HG02763 (cell line): ENCODE measurements around the gene PLCD1.
"Not testable (repeated sequence)": the region's sequence is repeated elsewhere in the genome, so short reads cannot be mapped to it uniquely, and the experiment has no call there.

Experiments
- ATAC-seq: cut with Tn5 transposase; IDR thresholded peaks from one replicate; pipeline ENCODE4 v1.9.1; 2021; ENCODE audit warnings: mild to moderate bottlenecking, moderate library complexity; ENCODE audit not compliant: unreplicated experiment

PLCD1 gene

DNA sequence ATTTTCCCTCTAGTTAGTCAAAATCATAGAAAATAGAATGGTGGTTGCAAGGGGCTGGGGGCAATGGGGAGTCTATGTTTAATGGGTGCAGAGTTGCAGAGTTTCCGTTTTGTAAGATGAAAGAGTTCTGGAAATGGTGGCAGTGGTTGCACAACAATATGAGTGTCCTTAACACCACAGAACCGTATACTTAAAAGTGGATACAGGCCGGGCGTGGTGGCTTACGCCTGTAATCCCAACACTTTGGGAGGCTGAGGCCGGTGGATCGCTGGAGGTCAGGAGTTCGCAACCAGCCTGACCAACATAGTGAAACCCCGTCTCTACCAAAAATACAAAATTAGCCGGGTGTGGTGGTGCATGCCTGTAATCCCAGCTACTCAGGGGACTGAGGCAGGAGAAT is 41.1 kb downstream of the PLCD1 start:
- not testable (repeated sequence) for ATAC-seq

DNA sequence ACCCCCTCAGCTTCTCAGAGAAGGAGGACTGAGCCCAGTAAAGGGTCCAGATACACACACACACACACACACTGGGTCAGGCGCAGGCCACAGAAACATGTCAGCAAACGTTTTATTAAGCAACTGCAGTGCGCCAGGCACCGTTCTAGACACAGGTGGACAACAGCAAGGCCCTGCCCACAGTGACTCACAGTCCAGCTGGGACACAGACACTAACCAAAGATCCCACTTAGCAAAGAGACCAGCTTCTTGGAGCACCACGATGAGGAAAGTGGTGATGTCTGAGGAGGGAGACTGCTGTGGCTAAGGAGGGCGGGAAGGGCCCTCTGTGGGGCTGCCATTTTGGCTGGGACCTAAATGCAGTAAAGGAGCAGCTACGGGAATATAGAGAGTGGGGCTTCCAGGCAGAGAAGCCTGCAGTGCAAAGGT is 41.7 kb downstream of the PLCD1 start:
- no peak for ATAC-seq

DNA sequence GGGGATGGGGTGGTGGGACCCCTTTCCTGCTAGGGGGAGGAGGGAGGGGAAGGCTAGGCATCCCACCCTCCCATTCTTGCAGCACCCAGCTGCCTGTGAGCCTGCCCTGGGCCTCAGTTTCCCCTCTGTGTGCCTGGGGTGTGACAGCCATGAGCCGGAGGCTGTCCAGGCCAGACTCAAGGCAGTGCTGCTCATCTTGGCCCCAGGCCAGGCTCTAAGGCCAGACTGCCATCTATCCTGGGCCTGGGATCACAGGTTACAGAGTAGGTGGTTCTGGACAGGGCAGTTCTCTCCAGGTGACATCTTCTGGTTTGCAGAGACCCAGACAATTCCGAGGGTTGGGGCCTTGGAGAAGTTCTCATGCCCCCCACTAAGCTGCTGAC is 42.1 kb downstream of the PLCD1 start:
- no peak for ATAC-seq

DNA sequence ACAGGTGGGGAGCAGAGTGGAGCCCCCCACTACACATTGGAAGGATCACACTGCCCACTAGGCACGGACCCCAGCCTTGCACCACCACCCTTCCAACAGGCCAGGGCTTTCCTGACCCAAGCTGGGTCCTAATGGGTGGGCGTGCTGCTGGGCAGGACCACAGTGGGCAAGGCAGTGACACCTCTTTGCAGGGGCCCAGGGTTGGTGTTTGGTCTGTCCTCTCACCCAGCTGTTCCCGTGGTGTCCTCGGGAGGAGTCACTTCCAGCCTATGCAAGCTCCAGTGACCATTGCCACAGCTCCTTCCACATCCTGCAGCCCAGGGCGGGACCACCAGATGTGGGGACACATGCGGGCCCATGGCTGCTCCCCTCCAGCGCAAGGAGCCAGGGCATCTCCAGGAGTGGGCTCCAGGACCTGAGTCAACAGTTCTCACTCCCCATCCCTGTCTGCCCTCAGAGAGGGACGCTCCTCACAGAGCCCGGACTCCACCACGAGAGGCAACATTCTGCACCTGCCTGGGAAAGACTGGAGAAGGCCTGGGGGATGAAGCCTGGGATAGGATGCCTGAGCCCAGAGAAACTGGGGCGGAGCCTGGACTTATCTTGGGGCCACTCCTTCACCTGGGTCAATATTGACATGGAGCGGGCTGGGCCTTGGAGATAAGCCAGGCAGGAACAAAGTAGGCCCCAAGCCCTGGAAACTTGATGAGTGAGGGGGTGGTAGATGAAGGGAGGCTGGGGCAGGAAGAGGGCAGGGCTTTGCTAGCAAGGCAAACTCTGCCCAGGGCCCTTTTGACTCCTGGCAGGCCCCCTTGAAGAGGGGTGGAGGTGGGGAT is 42.7 kb downstream of the PLCD1 start:
- ATAC-seq = no peak

DNA sequence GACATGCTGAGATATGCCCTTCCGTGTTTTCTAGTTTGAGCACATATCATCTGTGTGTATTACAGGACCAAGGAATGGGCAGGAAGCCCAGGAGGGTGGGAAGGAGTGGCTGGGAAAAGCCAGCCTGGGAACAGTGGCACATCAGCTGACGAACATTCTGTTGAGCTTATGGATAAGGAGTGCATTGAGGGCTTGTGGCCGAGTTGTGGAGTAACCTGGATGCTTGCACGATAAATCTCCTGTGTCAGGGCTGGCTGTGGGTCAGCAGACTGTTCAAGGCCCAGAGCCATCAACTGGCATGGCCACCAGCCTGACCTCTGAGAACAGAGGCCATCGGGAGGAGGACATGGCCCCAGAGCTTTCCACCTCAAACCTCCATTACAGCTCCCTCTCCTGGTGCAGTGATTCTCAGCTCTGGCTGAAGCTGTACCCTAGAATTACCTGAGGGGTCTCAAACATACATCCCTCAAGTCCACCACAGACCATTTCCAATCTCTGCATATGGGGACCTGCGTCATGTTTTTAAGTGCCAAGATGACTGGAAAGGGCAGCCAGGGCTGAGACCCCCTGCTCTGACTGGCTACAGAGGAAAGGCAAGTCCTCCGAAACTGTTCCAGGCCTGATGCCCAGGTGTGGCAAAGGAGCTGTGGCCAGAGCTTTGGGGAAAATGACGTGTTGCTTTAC is 43.7 kb downstream of the PLCD1 start:
- no peak for ATAC-seq

DNA sequence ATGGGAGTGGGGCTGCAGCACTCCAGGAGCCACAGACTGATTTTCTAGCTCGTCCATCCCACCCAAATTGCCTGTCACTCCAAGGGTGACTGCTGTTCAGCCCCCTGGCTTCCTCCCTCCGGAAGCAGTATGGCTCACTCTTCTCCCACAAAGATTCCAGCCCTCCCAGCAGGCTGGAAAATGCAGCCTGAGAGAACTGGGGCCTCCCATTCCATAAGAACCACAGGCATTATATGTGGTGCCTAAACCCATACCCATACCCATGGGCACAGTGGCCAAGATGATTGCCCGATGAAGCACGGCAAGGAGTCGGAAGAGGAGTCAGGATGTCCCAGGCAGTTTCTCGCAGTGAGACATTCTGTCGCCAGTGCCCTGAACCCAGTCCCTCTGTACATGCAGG is 44.8 kb downstream of the PLCD1 start:
- no peak for ATAC-seq

DNA sequence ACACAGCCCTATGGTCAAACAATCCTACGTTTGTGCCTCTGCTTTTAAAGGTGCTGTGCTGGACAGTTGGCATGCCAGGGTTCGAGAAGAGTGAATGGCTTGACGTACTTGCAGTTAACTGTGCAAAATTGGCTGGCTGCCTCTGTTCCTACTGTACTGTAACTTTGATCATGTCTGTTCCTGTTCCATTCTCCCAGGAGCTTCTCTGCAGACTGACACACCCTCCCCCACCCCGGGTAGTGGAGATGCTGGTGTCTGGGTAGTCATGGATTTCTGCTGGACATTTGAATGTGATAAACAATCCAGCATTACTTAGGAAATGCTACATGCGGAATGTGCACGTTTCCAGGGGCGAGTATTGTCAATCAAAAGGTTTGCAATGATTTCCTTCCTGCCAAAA is 45.4 kb downstream of the PLCD1 start:
- ATAC-seq = no peak

DNA sequence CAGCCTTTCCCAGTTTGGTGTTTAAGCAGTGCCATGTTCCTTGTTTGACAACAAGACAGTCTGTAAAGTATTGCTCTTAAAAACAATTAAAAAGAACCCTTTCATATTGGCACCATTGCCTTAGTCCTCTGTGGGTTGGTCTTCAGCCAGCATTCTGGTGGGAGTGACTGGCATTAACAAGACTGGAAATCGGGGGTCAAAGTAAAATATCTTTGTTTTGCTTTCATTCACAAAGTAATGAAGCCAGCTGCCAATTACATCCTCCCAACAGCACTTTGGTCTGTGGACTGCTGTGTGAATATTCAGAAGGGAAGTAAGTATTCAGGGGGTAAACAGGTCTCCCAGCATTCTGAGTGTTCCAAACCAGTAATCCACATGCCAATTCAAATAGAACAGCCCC is 47.1 kb downstream of the PLCD1 start:
- ATAC-seq = no peak

DNA sequence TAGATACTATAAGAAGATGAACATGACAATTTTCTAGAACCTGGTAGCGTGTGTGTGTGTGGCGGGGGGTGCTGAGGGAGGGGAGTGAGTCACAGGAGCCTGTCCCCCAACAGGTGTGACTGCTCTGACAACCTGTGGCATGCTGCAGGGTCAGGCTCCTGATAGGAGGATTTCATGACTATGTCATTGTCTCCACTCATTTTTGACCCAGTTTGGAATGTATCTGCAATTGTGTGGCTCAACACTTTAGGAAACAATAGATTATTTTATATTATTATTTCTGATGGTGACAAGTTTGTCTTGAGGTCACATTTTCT is 48.1 kb downstream of the PLCD1 start:
- ATAC-seq = no peak

DNA sequence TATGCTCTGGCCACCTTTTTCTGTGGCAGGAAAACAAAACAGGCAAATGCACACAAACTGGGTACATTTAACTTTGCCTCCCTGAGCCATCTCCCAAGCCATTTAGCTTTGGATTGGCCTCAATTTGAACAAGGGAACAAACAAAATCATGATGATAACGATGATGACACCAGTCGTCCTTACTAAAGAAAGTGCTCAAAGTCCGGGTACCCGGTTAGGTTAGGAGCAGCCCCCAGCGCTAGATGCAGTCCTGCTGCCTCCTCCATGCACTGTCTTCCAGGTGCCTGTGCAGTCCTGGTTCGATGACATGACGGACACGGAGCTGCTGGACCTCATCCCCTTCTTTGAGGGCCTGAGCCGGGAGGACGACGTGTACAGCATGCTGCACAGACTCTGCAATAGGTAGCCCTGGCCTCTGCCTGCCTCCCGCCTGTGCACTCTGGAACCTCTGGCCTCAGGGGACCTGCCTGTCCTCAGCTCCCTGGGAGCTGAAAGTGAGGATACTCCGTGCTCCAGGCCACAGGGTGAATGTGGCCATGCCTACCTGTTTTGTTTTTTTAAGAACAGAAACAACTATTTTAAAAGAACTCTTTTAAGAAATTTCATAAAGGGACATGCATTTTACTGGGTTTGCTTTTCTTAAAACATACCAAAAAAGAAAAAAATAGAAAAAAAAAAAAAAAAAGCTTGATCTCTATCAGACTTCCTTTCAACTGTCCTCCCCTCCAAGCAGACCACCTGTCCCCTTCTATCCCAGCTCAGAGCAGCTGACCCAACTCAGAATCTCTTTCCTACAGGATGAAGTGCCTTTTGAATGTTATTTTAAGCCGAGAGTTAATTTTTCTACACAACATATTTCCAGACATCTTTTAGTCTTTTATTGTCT is 48.7 kb downstream of the PLCD1 start:
- ATAC-seq = no peak

DNA sequence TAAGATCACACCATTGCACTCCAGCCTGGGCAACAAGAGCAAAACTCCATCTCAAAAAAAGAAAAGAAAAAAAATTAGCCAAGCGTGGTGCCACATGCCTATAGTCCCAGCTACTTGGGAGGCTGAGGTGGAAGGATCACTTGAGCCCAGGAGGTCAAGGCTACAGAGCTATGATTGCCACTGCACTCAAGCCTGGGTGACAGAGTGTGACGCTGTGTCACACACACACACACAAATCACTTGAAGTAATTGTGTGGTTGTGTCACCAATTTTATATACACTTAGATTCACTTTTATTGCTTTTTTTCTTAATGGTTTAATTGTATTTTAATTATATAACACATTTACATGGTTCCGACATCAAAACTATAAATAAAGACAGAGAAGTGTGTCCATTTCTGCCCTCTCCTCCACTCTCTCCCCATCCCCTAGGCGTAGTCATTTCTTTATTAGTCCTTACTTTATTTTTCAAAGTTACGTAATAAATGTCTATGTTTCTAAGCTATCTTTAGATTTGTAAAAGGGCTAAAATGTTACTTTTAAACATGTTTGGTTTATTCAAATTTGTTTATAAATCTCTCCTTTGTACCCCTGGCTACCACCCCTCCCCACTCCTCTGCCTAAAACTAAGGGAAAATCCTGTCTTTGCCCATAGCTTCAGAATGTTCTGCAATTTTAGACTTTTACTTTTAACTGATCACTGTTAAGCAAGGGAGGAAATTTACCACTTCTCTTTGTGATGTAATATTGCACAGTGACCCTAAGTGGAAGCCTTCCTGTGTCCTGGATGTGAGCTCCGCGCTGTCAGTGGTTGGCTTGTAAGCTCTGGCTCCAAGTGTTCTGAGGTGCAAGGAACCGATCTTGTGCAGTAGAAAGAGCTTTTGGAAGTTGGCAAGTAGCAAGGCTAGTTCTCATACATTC is 49.6 kb downstream of the PLCD1 start:
- no peak for ATAC-seq

DNA sequence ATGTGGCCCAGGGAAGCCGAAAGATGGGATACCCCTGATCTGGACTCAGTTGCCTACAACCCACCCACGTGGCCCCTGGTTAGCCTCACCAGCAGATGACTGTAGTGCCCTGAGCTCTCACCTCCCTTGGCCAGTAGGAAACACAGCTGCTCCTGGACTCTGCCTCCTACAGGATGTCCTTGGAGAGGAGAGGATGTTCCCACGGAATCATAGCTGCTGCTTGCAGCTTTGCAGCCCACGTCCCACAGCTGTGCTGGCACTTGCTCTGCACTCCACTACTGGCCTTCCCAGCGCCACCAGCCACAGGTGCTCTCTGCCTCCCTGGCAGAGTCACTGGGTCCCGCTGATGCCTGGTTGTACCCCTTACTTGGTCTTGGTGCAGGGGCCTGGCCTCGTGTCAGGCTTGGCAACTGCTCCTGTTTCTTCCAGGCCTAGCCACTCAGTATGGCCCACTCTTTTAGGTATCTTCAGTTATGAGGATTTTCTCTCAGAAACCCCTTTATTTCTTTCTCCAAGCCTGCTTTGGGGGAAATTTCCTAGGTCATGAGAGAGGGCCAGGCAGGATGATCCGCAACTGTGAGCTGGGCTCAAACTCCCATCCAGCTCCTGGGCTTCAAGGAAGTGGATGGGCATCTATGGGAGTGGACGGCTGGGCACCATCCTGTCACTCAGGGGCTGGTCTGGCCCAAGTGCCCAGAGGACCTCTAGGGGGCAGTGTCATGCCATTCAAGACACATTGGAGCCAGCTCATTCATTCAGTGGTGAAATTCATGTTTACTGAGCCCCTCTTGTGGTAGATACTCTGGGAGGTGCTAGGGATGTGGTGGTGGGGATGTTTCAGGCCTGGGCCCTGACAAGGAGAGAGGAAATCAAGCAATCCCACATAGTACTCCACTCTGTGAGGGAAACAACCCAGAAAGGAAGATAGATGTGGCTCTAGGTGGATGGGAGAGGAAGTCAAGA is 55.0 kb downstream of the PLCD1 start:
- ATAC-seq = peak; percentile 82

DNA sequence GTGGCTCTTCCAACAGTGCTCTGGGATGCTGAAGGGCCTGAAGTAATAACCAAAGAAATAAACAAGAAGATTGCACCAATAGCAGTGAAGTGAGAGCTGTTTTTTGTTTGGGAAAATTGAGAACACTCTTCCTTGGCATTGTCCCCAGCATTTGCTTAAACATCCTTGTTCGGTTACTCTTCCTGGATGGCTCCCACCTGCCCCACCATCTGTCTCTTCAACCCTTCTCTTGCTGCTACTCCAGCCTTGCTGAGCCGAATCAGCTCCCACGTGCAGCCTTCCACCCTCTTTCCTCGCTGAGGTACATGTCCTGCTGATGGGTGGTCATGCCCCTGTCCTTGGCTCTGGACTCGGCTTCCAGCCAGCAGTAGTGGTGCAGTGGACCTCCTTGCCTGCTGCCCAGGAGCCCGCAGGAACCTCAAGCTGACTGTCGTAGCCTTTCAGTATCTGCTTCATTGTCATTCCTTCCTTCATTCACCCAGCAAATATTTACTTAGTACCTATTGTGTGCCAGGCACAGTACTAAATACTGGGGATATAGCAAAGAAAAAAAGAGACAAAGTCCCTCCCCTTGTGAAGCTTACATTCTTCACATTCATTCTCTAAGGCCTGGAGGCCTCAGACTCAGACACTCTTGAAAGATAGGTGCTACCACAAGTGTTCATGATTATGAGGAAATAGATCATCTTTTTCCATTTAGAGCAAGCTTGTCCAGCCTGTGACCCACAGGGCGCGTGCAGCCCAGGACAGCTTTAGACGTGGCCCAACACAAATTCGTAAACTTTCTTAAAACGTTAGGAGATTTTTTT is 56.0 kb downstream of the PLCD1 start:
- no peak for ATAC-seq

DNA sequence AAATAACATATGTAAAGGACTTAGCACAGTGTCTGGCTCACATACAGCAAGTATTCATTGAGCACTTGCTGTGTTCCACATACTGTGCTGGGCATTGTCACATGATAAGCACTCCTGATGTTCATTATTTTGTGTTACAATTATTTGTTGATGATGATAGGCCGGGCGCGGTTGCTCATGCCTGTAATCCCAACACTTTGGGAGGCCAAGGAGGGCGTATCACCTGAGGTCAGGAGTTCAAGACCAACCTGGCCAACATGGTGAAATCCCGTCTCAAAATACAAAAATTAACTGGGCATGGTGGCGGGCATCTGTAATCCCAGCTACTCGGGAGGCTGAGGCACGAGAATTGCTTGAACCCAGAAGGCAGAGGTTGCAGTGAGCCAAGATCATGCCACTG is 57.4 kb downstream of the PLCD1 start:
- ATAC-seq = not testable (repeated sequence)

DNA sequence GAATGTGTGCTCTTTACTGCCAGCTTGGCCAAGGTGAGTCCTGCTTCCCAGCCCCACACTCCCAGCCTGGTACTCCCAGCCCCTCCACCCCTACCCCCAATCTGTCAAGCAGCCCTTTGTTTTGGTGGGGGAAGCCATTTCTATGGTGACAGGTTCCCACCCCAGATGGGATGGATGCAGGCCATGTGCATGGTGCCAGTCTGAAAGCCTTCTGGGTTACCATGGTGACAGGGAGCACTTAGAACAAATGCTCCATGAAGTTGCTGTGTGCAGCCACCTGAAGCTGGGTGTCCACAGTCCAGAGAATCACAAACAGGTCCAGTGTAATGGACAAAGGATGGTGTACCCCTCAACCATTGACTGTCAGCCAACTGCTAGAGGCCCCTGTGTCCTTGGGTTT is 58.0 kb downstream of the PLCD1 start:
- ATAC-seq = no peak

DNA sequence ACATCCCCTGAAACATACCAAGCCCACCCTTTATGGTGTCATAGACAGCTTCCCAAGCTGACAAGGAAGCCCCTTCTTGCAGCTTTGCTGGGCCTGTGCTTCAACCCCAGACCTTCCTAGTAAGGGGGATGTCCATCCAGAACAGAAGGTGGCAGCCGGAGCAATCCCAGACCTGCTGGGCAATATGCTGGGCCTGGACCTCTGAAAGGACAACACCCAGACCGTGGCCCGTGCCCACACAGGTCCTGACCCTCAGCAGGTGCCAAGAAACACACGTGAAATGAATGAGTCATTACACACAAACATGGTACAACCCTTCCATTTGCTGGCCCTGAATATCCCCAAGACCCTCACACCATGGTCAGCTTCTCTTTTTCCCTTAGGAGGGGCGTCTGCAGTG is 58.6 kb downstream of the PLCD1 start:
- ATAC-seq = no peak

DNA sequence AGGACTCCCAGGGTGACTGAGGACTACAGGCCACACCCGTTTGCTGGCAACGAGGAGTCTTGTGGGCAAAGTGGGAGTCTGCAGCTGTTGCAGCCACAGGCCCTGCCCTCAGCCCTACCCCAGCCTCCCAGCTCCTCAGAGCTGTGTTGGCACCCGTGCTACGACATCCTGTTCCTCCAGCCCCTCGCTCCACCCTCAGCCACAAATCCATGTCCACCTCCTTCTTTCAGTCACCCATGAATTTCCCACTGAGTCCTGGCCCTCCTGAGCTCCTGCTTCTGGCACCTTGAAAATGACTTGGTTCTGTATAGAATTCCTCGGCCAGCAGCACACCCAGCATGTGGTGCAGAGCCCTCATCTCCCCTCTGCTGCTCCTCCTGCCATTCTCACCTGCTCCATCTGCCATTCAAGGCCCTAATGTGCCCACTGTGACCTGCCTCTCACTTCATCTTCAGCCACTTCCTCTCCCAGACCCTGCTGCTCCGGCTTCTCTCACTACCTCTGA is 59.8 kb downstream of the PLCD1 start:
- no peak for ATAC-seq

DNA sequence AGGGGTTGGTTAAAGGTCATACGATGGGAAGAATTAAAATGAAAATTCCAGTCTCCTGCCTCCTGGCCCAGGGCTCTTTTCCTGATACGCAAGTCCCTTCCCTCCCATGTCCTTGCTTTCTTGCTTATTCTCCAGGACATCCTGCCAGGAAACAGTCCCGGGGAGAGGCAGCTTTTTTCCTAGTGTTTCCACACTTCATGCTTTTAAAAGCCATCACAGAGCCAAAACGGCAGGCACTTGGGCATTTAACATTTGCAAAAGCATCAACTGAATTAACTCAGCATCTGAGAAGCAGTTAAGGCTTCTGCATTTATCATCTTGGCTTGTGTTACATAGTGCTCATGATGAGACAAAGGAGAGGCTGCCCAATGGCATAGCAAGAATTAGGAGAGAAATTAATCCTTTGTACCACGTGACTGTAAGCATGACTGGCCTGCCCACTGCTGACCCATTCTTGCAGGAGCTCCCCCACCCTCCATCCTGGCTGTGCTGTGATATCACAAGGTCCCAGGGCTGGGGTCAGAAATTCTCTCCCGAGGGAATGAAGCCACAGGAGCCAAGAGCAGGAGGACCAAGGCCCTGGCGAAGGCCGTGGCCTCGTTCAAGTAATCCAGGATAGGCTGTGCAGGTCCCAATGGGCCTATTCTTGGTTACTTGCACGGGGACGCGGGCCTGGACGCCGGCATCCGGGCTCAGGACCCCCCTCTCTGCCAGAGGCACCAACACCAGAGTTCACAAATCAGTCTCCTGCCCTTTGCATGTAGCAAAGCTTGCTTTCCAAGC is 60.4 kb downstream of the PLCD1 start:
- ATAC-seq = no peak
